C4-2B (cell line): ENCODE results near the gene PLIN1.

Experiments used
- ZFX ChIP-seq: fragments of 450-650 bp; IDR thresholded peaks from 2 replicates; pipeline ENCODE4 v1.6.1; 2017
- TF ChIP-seq, protein P1 (sequence below): fragments of 450-650 bp; conservative IDR thresholded peaks from 2 replicates; pipeline ENCODE4 v1.5.1; 2017; ENCODE audit warnings: mild to moderate bottlenecking

DNA sequence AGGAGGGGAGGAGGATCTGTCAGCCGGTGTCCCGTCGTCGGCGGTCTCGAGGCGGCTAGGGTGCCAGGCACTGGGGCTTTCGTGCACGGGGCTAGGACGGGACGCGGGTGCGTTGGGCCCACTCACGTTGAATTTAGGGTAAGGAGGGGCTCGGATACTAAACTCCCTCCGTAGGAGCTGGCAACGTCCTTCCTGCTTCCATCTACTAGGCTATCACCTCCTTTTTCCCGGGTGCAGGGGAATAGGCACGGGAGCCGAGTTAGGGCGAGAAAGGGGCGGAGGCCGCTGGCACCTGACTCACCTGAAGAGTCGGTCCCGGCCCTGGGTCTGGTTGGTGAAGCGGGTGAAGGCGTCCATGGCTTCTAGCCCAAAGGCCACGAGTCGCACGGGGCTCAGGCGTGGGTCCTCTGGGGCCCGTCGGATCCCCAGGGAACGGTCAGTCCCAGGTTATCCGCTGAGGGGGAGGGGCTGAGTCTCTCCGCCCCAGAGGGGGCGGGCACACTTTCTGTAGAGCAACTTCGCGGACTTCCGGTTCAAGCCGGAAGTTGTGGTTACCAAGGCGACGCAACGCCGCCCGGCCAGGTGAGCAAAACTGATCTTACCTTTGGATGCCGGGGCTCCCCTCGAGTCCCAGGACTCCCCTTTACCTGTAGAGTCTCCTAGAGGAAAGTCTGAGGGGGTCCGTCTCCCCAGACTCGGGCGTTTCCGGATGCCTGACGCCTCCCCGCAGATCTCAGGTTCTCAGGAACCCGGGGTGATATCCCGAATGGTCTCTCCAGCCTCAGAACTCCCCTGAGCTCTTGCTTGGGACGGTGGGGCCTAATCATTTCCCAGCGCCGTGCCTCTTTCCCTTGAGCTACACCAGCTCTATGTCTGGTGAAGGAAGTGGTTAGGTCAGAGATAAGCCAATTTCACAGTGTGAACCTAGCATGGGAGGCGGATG, 11.4 kb upstream of the PLIN1 start, which contains the start of the genes PEX11A and WDR93:
- TF ChIP-seq, protein P1, sequence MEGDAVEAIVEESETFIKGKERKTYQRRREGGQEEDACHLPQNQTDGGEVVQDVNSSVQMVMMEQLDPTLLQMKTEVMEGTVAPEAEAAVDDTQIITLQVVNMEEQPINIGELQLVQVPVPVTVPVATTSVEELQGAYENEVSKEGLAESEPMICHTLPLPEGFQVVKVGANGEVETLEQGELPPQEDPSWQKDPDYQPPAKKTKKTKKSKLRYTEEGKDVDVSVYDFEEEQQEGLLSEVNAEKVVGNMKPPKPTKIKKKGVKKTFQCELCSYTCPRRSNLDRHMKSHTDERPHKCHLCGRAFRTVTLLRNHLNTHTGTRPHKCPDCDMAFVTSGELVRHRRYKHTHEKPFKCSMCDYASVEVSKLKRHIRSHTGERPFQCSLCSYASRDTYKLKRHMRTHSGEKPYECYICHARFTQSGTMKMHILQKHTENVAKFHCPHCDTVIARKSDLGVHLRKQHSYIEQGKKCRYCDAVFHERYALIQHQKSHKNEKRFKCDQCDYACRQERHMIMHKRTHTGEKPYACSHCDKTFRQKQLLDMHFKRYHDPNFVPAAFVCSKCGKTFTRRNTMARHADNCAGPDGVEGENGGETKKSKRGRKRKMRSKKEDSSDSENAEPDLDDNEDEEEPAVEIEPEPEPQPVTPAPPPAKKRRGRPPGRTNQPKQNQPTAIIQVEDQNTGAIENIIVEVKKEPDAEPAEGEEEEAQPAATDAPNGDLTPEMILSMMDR, result no peak
- TF ChIP-seq ZFX, result no peak
